Endothelial cell of umbilical vein (primary cell): ENCODE results near the gene BCL2.

Experiments
- CTCF ChIP-seq, 2 donors: IDR thresholded peaks; 1 replicate in 1 of 2; 2 replicates in 1 of 2; pipeline ENCODE4 v1.5.1; 2011; ENCODE audit warnings: low read length in 2 of 2, mild to moderate bottlenecking in 2 of 2, moderate library complexity in 2 of 2, control low read depth in 1 of 2, inconsistent platforms in 1 of 2, low read depth in 1 of 2; ENCODE audit not compliant: insufficient read depth in 1 of 2; ENCODE audit errors: extremely low read depth in 1 of 2
- POLR2AphosphoS5 ChIP-seq: IDR thresholded peaks from 2 replicates; pipeline ENCODE4 v1.6.1; 2012; ENCODE audit warnings: low read depth, mild to moderate bottlenecking, control low read depth, low read length, moderate library complexity; ENCODE audit not compliant: insufficient read depth

GRCh38 chr18:63079114-63079513 lies 240.5 kb downstream of the BCL2 start:
- no peak for TF ChIP-seq CTCF (IDR thresholded peaks at IDR 0.05; ENCODE audit: extremely low read depth in 1 of 2, insufficient read depth in 1 of 2, low read depth in 1 of 2, low read length in 2 of 2)
- no peak for TF ChIP-seq POLR2AphosphoS5
